ENCODE results near the gene TNS3.

GRCh38 chr7:47297120-47297519 lies 284.8 kb downstream of the TNS3 start:
- no peak for TF ChIP-seq CTCF (IDR thresholded peaks at IDR 0.05)
- TF ChIP-seq POLR2A (IDR thresholded peaks at IDR 0.05), result no peak

Measured in uterus (tissue), 2 donors.